ENCODE results near the gene EDAR. TPM values are rescaled to one million over a fixed set of nuclear protein-coding genes. Genes with fewer than 3 reads are reported as not detected.
A peak's percentile ranks its signal among the peaks of the same experiment; 100 is the strongest.

EDAR gene
- total RNA-seq, 4 donors from 2014 or later, result 0.38 to 5.0 (median 0.88) TPM; not detected in 1

- peak in 2 of 3 donors; percentile 62 to 64 for DNase-seq
- Histone ChIP-seq H3K4me3 (no peak overlapping the region), H3K4me1 (peaks cover 0 to 49% (median 0%) of the 10 kb centered on the region in 4 donors), H3K27ac (peak overlapping the region in 3 of 4 donors; percentile 71 to 91 (median 89)), H3K9me3 (no peaks in the 10 kb centered on the region), H3K36me3 (no peaks in the 10 kb centered on the region), H3K27me3 (no peaks in the 10 kb centered on the region)
- TF ChIP-seq CTCF (IDR thresholded peaks at IDR 0.05), result no peak
- TF ChIP-seq POLR2A (IDR thresholded peaks at IDR 0.05), result no peak
Observed at GRCh38 chr2:108972663-108973062, 16.4 kb downstream of the EDAR start.

DNA sequence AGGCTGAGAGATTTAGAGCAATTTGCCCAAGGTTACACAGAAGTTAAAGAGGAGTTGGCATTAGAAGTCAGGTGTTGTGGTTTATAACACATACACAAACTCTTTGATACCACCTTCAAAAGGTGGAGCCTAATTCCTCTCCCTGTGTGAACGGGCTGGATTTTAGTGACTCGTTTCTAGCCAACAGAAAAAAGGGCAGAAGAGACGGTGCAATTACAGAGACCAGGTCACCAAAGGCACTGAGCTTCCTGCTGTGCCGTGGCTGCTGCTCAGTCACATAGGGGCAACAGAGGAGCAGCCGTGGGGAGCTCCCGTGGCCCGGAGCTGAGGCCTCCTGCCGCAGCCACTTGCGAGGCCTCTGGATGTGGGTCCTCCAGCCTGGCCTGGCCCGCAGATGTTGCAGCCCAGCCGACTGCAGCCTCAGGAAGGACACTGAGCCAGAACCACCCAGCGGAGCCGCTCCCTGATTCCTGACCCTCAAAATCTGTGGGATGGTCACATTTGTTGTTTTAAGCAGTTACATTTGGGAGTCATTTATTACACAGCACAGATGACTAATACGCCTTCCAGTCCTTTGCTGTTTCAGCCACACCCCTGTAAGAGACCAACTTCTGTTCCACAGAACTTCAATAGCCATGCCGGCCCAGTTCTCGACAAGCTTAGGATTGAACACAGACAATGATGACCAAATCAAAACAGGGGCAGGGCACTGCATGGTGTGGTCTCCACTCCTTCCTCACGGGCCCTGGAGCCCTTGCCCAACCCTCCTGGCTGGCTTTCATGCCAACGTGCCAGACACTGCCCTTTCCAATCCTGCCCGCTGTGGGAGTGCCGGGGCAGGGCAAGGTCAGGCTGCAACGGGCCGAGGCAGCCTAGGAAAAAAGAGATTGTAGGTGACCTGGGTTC lies 17.1 kb downstream of the EDAR start:
- no peaks in the 10 kb centered on the region for H3K27me3 ChIP-seq
- no peaks in the 10 kb centered on the region for H3K9me3 ChIP-seq
- no peak overlapping the region for H3K4me3 ChIP-seq
- peak in 2 of 3 donors; percentile 81 to 87 for DNase-seq
- peak overlapping the region in 3 of 4 donors; percentile 71 to 91 (median 89) for H3K27ac ChIP-seq
- peaks cover 0 to 52% (median 0%) of the 10 kb centered on the region in 4 donors for H3K4me1 ChIP-seq
- TF ChIP-seq POLR2A (IDR thresholded peaks at IDR 0.05) (no peak), CTCF (IDR thresholded peaks at IDR 0.05) (no peak)
- no peaks in the 10 kb centered on the region for H3K36me3 ChIP-seq

GRCh38 chr2:108970369-108970768 lies 18.7 kb downstream of the EDAR start:
- Histone ChIP-seq H3K36me3 (no peaks in the 10 kb centered on the region), H3K27ac (peak overlapping the region in 3 of 4 donors; percentile 46 to 91 (median 67)), H3K27me3 (no peaks in the 10 kb centered on the region), H3K4me3 (no peak overlapping the region), H3K9me3 (no peaks in the 10 kb centered on the region), H3K4me1 (peaks cover 0 to 64% (median 0%) of the 10 kb centered on the region in 4 donors)
- TF ChIP-seq POLR2A (IDR thresholded peaks at IDR 0.05) (no peak), CTCF (IDR thresholded peaks at IDR 0.05) (no peak)
- peak in 2 of 3 donors; percentile 76 for DNase-seq

DNA sequence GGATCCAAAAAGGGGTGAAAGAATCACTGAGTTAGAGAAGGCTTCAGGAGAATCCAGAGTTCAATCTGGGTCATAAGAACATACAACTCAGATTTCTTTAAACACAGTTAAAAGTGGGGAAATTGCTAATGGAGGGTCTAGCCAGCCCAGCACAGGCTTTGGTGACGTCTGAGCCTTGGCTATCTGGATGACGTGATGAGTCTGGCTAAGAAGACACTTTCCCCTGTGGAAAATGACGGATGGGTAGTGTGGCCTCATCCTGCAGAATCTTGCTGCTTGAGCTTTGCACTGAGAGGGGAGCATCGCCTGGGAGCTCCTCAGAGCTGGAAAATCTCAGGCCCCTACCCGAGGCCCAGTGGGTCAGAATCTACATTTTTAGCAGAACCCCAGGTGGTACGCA lies 19.2 kb downstream of the EDAR start:
- TF ChIP-seq CTCF (IDR thresholded peaks at IDR 0.05) (no peak), POLR2A (IDR thresholded peaks at IDR 0.05) (no peak)

GRCh38 chr2:108968619-108969018 lies 20.4 kb downstream of the EDAR start:
- Histone ChIP-seq H3K9me3 (no peaks in the 10 kb centered on the region), H3K36me3 (no peaks in the 10 kb centered on the region), H3K27me3 (no peaks in the 10 kb centered on the region), H3K4me3 (no peak overlapping the region), H3K4me1 (peaks cover 0 to 64% (median 0%) of the 10 kb centered on the region in 4 donors), H3K27ac (no peak overlapping the region)
- TF ChIP-seq CTCF (IDR thresholded peaks at IDR 0.05) (no peak), POLR2A (IDR thresholded peaks at IDR 0.05) (no peak)
- DNase-seq, result peak in 1 of 3 donors; percentile 79

More for the DNA sequence above, 19.2 kb downstream of the EDAR start:
- no peak overlapping the region for H3K4me3 ChIP-seq
- H3K9me3 ChIP-seq, result no peaks in the 10 kb centered on the region
- no peak for DNase-seq
- H3K4me1 ChIP-seq, result peaks cover 0 to 64% (median 0%) of the 10 kb centered on the region in 4 donors
- no peaks in the 10 kb centered on the region for H3K27me3 ChIP-seq
- no peaks in the 10 kb centered on the region for H3K36me3 ChIP-seq
- H3K27ac ChIP-seq, result peak overlapping the region in 2 of 4 donors; percentile 67 to 91

All from Peyer's patch (tissue), 4 donors.